K562 (cell line): ENCODE measurements around the gene ACSF2. TPM values are rescaled to one million over a fixed set of nuclear protein-coding genes. Genes with fewer than 3 reads are reported as not detected.

ENCODE experiments used
- BCL6 ChIP-seq: fragments of 250-450 bp; sonication (Bioruptor Pico); IDR thresholded peaks from 2 replicates; pipeline ENCODE4 v1.4.0; 2020
- CBX1 ChIP-seq: sonication (generic); IDR thresholded peaks from 2 replicates; pipeline ENCODE4 v1.6.1; 2016; ENCODE audit warnings: antibody characterized with exemption, low read depth, mild to moderate bottlenecking
- CREBBP ChIP-seq: IDR thresholded peaks from one replicate; pipeline ENCODE4 v1.6.1; 2012; ENCODE audit warnings: low read depth, mild to moderate bottlenecking, control low read depth, inconsistent platforms, low read length
- ELF4 ChIP-seq: fragments of 450-650 bp; formaldehyde crosslinking; IDR thresholded peaks from 2 replicates; pipeline ENCODE4 v1.4.0; 2022; ENCODE audit warnings: missing genetic modification characterization
- FOXA1 ChIP-seq: fragments of 450-650 bp; IDR thresholded peaks from 2 replicates; pipeline ENCODE4 v1.6.1; 2016; ENCODE audit warnings: mild to moderate bottlenecking, borderline replicate concordance
- GABPB1 ChIP-seq: sonication (generic); formaldehyde crosslinking; IDR thresholded peaks from 2 replicates; pipeline ENCODE4 v1.8.0; 2022; ENCODE audit warnings: mild to moderate bottlenecking, missing genetic modification reagents
- PATZ1 ChIP-seq: fragments of 250-450 bp; sonication (Bioruptor Pico); IDR thresholded peaks from 2 replicates; pipeline ENCODE4 v1.5.0; 2020; ENCODE audit warnings: mild to moderate bottlenecking, borderline replicate concordance
- SMARCA4 ChIP-seq: fragments of 450-650 bp; IDR thresholded peaks from 2 replicates; pipeline ENCODE4 v1.6.1; 2016
- STAG1 ChIP-seq: sonication (generic); formaldehyde crosslinking; IDR thresholded peaks from 2 replicates; pipeline ENCODE4 v1.5.0; 2020; ENCODE audit warnings: missing genetic modification reagents, borderline replicate concordance
- ZKSCAN8 ChIP-seq: fragments of 200-800 bp; sonication (Bioruptor generic); IDR thresholded peaks from 2 replicates; pipeline ENCODE4 v1.6.1; 2016; ENCODE audit warnings: missing genetic modification characterization, missing compliant biosample characterization
- ZNF280A ChIP-seq: fragments of 450-650 bp; IDR thresholded peaks from 2 replicates; pipeline ENCODE4 v1.6.1; 2018; ENCODE audit warnings: mild to moderate bottlenecking, low read depth; ENCODE audit not compliant: partially characterized antibody
- ZNF282 ChIP-seq: sonication (generic); formaldehyde crosslinking; IDR thresholded peaks from 2 replicates; pipeline ENCODE4 v1.8.1; 2023; ENCODE audit warnings: missing genetic modification reagents
- ZNF696 ChIP-seq: fragments of 250-450 bp; sonication (Bioruptor Pico); conservative IDR thresholded peaks from 2 replicates; pipeline ENCODE4 v1.4.0; 2020; ENCODE audit warnings: mild to moderate bottlenecking, moderate library complexity
- polyA plus RNA-seq, 8 experiments: library from polyadenylated mRNA; depleted of rRNA in 4 of 8; stranded (reverse) in 5 of 8; unstranded in 3 of 8; fragments of >200 nt; fragmentation: Nextera tagmentation in 2 of 8; fragmentation: Illumina TruSeq in 1 of 8; extraction: Ambion mirVana in 2 of 8; extraction: Trizol in 1 of 8; gene quantifications; 2 replicates each; pipeline versions ENCODE4 v1.2.1 to v1.2.3, GENCODE V29; 2011 to 2014; ENCODE audit warnings: inconsistent platforms in 1 of 8, missing spikeins in 1 of 8
- total RNA-seq, 7 experiments: library from RNA; depleted of rRNA in 6 of 7; stranded (reverse); fragments of >200 nt in 6 of 7; fragmentation: Illumina TruSeq in 2 of 7; extraction: Trizol in 2 of 7; gene quantifications; 2 replicates each; pipeline versions ENCODE4 v1.2.1 to v1.2.3, GENCODE V29; 2011 to 2021; ENCODE audit warnings: low replicate concordance in 1 of 7
- TF ChIP-seq, protein P1 (sequence below): IDR thresholded peaks from 3 replicates; pipeline ENCODE4 v1.6.1; 2011; ENCODE audit warnings: borderline replicate concordance, mild to moderate bottlenecking, moderate library complexity; ENCODE audit not compliant: insufficient read length; ENCODE audit errors: extremely low read depth

ACSF2 gene
- total and polyA plus RNA-seq, 9 of the 15 experiments (the other 6 are each of a cell fraction or from before 2014, with no cell fraction given): 0.89 to 6.1 (median 3.5) TPM

GRCh38 chr17:50461550-50462132, 35.6 kb downstream of the ACSF2 start (continued):
- TF ChIP-seq ZNF280A: no peak
- no peak for TF ChIP-seq ELF4 (CRISPR knock-in tag)
- no peak for TF ChIP-seq CBX1
- no peak for TF ChIP-seq BCL6 (CRISPR knock-in tag)
- no peak for TF ChIP-seq GABPB1
- TF ChIP-seq ZNF282: no peak
- TF ChIP-seq STAG1 (CRISPR knock-in tag): no peak
- no peak for TF ChIP-seq CREBBP
- no peak for TF ChIP-seq ZNF696 (CRISPR knock-in tag)
- TF ChIP-seq ZKSCAN8 (CRISPR knock-in tag): no peak
- TF ChIP-seq, protein P1, sequence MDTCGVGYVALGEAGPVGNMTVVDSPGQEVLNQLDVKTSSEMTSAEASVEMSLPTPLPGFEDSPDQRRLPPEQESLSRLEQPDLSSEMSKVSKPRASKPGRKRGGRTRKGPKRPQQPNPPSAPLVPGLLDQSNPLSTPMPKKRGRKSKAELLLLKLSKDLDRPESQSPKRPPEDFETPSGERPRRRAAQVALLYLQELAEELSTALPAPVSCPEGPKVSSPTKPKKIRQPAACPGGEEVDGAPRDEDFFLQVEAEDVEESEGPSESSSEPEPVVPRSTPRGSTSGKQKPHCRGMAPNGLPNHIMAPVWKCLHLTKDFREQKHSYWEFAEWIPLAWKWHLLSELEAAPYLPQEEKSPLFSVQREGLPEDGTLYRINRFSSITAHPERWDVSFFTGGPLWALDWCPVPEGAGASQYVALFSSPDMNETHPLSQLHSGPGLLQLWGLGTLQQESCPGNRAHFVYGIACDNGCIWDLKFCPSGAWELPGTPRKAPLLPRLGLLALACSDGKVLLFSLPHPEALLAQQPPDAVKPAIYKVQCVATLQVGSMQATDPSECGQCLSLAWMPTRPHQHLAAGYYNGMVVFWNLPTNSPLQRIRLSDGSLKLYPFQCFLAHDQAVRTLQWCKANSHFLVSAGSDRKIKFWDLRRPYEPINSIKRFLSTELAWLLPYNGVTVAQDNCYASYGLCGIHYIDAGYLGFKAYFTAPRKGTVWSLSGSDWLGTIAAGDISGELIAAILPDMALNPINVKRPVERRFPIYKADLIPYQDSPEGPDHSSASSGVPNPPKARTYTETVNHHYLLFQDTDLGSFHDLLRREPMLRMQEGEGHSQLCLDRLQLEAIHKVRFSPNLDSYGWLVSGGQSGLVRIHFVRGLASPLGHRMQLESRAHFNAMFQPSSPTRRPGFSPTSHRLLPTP: no peak
- TF ChIP-seq SMARCA4: no peak
- no peak for TF ChIP-seq FOXA1
- TF ChIP-seq PATZ1 (CRISPR knock-in tag): no peak
